GM23338 (cell line): ENCODE data around the gene PALM. TPM values are rescaled to one million over a fixed set of nuclear protein-coding genes. Genes with fewer than 3 reads are reported as not detected.

ENCODE experiments used
- ATAC-seq: fragments of 200-7000 bp; cut with Tn5 transposase; 3 replicates; pipeline ENCODE4 v1.9.1; 2020
- DNase-seq: peaks from one replicate; pipeline ENCODE4 v3.0.0-alpha.2; 2015; ENCODE audit warnings: low spot score
- H2AFZ ChIP-seq: fragments of 200-600 bp; sonication (generic); 2 replicates; pipeline ENCODE4 v1.8.0; 2016; ENCODE audit warnings: antibody characterized with exemption, mild to moderate bottlenecking, moderate library complexity
- H3F3A ChIP-seq: fragments of 200-600 bp; sonication (generic); replicated peaks from 2 replicates; pipeline ENCODE4 v1.8.0; 2017; ENCODE audit warnings: antibody characterized with exemption, mixed run types, low read depth
- H3K27ac ChIP-seq: fragments of 200-600 bp; sonication (generic); 2 replicates; pipeline ENCODE4 v1.6.1; 2016; ENCODE audit warnings: low read depth
- H3K27me3 ChIP-seq: fragments of 200-600 bp; sonication (generic); 2 replicates; pipeline ENCODE4 v1.8.0; 2016; ENCODE audit warnings: mild to moderate bottlenecking, mixed run types, moderate library complexity; ENCODE audit not compliant: insufficient read depth
- H3K36me3 ChIP-seq: fragments of 200-600 bp; sonication (generic); 2 replicates; pipeline ENCODE4 v1.8.0; 2016; ENCODE audit warnings: mild to moderate bottlenecking; ENCODE audit not compliant: insufficient read depth
- H3K4me1 ChIP-seq: fragments of 200-600 bp; sonication (generic); 2 replicates; pipeline ENCODE4 v1.8.0; 2016; ENCODE audit warnings: mild to moderate bottlenecking, moderate library complexity; ENCODE audit not compliant: insufficient read depth
- H3K4me2 ChIP-seq: fragments of 200-600 bp; sonication (generic); 2 replicates; pipeline ENCODE4 v1.7.1; 2017; ENCODE audit warnings: mixed run types
- H3K4me3 ChIP-seq: fragments of 200-600 bp; sonication (generic); 2 replicates; pipeline ENCODE4 v1.6.1; 2016; ENCODE audit warnings: mixed run types
- H3K79me2 ChIP-seq: fragments of 200-600 bp; sonication (generic); replicated peaks from 2 replicates; pipeline ENCODE4 v1.8.0; 2017; ENCODE audit warnings: mild to moderate bottlenecking; ENCODE audit not compliant: insufficient read depth
- H3K9me2 ChIP-seq: fragments of 200-600 bp; sonication (generic); 2 replicates; pipeline ENCODE4 v1.8.0; 2017; ENCODE audit not compliant: insufficient read depth
- H4K20me1 ChIP-seq: fragments of 200-600 bp; sonication (generic); replicated peaks from 2 replicates; pipeline ENCODE4 v1.8.0; 2017; ENCODE audit warnings: mild to moderate bottlenecking; ENCODE audit not compliant: insufficient read depth
- H3K27ac Mint-ChIP-seq: 2 replicates; pipeline ENCODE4 v1.8.0; 2020; ENCODE audit warnings: inconsistent platforms, mild to moderate bottlenecking, moderate library complexity, mixed read lengths
- H3K27me3 Mint-ChIP-seq: 3 replicates; pipeline ENCODE4 v1.8.0; 2022; ENCODE audit warnings: low read depth, mild to moderate bottlenecking, moderate library complexity, mixed read lengths, inconsistent platforms; ENCODE audit not compliant: insufficient read depth, poor library complexity
- H3K36me3 Mint-ChIP-seq: 3 replicates; pipeline ENCODE4 v1.8.0; 2021; ENCODE audit warnings: low read depth, mild to moderate bottlenecking, inconsistent platforms, moderate library complexity, mixed read lengths
- H3K4me1 Mint-ChIP-seq: 3 replicates; pipeline ENCODE4 v1.8.0; 2020; ENCODE audit warnings: mild to moderate bottlenecking, inconsistent platforms, mixed read lengths
- H3K4me3 Mint-ChIP-seq: 3 replicates; pipeline ENCODE4 v1.8.0; 2021; ENCODE audit warnings: moderate library complexity, mild to moderate bottlenecking, inconsistent platforms, mixed read lengths
- H3K9me3 Mint-ChIP-seq: 3 replicates; pipeline ENCODE4 v1.8.0; 2020; ENCODE audit warnings: moderate library complexity, mild to moderate bottlenecking, inconsistent platforms, mixed read lengths
- CREB1 ChIP-seq: fragments of 250-450 bp; sonication (Bioruptor Pico); IDR thresholded peaks from 2 replicates; pipeline ENCODE4 v1.5.0; 2020; ENCODE audit warnings: low read depth, mild to moderate bottlenecking, moderate library complexity
- ETS1 ChIP-seq: IDR thresholded peaks from 2 replicates; pipeline ENCODE4 v1.6.1; 2016; ENCODE audit warnings: antibody characterized with exemption
- NANOG ChIP-seq: IDR thresholded peaks from 2 replicates; pipeline ENCODE4 v1.6.1; 2016; ENCODE audit warnings: antibody characterized with exemption, borderline replicate concordance
- STAT1 ChIP-seq: IDR thresholded peaks from one replicate; pipeline ENCODE4 v1.6.1; 2016; ENCODE audit warnings: antibody characterized with exemption; ENCODE audit not compliant: unreplicated experiment
- ZNF331 ChIP-seq: fragments of 250-450 bp; sonication (Bioruptor Pico); IDR thresholded peaks from 2 replicates; pipeline ENCODE4 v1.5.0; 2020; ENCODE audit warnings: low read depth, mild to moderate bottlenecking, moderate library complexity
- polyA plus RNA-seq: library from polyadenylated mRNA; unstranded; fragments of >200 nt; fragmentation: Nextera tagmentation; extraction: Ambion mirVana; gene quantifications from 2 replicates; pipeline ENCODE4 v1.2.1, GENCODE V29; 2016
- total RNA-seq: library from RNA; depleted of rRNA; stranded (reverse); fragments of >200 nt; shearing (Covaris generic); gene quantifications from 2 replicates; pipeline ENCODE4 v1.2.3, GENCODE V29; 2014
- TF ChIP-seq, protein P1 (sequence below): fragments of 250-450 bp; sonication (Bioruptor Pico); IDR thresholded peaks from 2 replicates; pipeline ENCODE4 v1.5.0; 2020; ENCODE audit warnings: mild to moderate bottlenecking, moderate library complexity
- TF ChIP-seq, protein P2 (sequence below): IDR thresholded peaks from one replicate; pipeline ENCODE4 v1.6.1; 2018; ENCODE audit warnings: antibody characterized with exemption; ENCODE audit not compliant: unreplicated experiment

PALM gene
- total and polyA plus RNA-seq, 2 experiments from 2014 or later, result 3.8 to 26.1 TPM

DNA sequence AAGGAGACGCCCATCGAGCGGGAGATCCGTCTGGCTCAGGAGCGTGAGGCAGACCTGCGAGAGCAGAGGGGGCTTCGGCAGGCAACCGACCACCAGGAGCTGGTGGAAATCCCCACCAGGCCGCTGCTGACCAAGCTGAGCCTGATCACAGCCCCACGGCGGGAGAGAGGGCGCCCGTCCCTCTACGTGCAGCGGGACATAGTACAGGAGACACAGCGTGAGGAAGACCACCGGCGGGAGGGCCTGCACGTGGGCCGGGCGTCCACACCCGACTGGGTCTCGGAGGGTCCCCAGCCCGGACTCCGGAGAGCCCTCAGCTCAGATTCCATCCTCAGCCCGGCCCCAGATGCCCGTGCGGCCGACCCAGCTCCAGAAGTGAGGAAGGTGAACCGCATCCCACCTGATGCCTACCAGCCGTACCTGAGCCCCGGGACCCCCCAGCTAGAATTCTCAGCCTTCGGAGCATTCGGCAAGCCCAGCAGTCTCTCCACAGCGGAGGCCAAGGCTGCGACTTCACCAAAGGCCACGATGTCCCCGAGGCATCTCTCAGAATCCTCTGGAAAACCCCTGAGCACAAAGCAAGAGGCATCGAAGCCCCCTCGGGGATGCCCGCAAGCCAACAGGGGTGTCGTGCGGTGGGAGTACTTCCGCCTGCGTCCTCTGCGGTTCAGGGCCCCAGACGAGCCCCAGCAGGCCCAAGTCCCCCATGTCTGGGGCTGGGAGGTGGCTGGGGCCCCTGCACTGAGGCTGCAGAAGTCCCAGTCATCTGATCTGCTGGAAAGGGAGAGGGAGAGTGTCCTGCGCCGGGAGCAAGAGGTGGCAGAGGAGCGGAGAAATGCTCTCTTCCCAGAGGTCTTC lies 49.3 kb downstream of the PALM start:
- Mint-ChIP-seq H3K27ac (no peak overlapping the region), H3K36me3 (peaks cover 4% of the 10 kb centered on the region; the same call in 2 of the 3 replicates), H3K9me3 (peaks cover 32% of the 10 kb centered on the region), H3K27me3 (peaks cover 5% of the 10 kb centered on the region), H3K4me3 (no peak overlapping the region), H3K4me1 (no peaks in the 10 kb centered on the region; the same call in 2 of the 3 replicates)
- H3K9me2 ChIP-seq, result no peaks in the 10 kb centered on the region
- no peak for DNase-seq
- 0 out of 2 replicates have a peak, but pooled peaks cover 5% of the 10 kb centered on the region for H3F3A ChIP-seq
- ATAC-seq, result no peak
- H3K27me3 ChIP-seq, result no peaks in the 10 kb centered on the region
- no peak overlapping the region for H2AFZ ChIP-seq
- TF ChIP-seq STAT1, result no peak
- no peak for TF ChIP-seq ZNF331
- H3K36me3 ChIP-seq, result no peaks in the 10 kb centered on the region
- no peaks in the 10 kb centered on the region for H4K20me1 ChIP-seq
- no peak overlapping the region for H3K4me3 ChIP-seq
- no peaks in the 10 kb centered on the region for H3K4me1 ChIP-seq
- no peak overlapping the region for H3K27ac ChIP-seq
- no peak overlapping the region for H3K4me2 ChIP-seq
- no peaks in the 10 kb centered on the region for H3K79me2 ChIP-seq

DNA sequence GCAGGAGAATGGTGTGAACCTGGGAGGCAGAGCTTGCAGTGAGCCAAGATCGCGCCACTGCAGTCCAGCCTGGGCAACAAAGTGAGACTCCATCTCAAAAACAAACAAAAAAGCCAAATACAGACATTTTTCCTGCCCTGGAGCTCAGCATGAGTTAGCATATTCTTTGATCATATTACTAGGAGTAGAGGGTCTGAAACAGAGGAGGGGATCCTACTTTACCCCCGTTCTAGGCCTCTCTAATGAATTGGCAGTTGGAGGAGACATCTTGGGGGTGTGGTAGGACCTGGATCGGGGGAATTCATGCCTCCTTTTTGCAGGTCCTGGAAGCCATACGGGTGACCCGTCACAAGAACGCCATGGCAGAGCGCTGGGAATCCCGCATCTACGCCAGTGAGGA lies 54.4 kb downstream of the PALM start:
- Mint-ChIP-seq H3K27ac (no peak overlapping the region), H3K36me3 (peaks cover 4% of the 10 kb centered on the region; the same call in 2 of the 3 replicates), H3K9me3 (peaks cover 20% of the 10 kb centered on the region), H3K4me1 (no peaks in the 10 kb centered on the region; the same call in 2 of the 3 replicates), H3K4me3 (no peak overlapping the region), H3K27me3 (peaks cover 11% of the 10 kb centered on the region)
- Histone ChIP-seq H3K4me3 (no peak overlapping the region), H3K27ac (no peak overlapping the region), H3K4me2 (no peak overlapping the region), H3K36me3 (no peaks in the 10 kb centered on the region), H3K9me2 (no peaks in the 10 kb centered on the region), H3K79me2 (no peaks in the 10 kb centered on the region), H4K20me1 (no peaks in the 10 kb centered on the region), H3K27me3 (no peaks in the 10 kb centered on the region), H3K4me1 (no peaks in the 10 kb centered on the region), H3F3A (no peaks in the 10 kb centered on the region), H2AFZ (no peak overlapping the region)
- ATAC-seq (no peak), DNase-seq (no peak)
- no peak for TF ChIP-seq NANOG
- TF ChIP-seq, protein P1, sequence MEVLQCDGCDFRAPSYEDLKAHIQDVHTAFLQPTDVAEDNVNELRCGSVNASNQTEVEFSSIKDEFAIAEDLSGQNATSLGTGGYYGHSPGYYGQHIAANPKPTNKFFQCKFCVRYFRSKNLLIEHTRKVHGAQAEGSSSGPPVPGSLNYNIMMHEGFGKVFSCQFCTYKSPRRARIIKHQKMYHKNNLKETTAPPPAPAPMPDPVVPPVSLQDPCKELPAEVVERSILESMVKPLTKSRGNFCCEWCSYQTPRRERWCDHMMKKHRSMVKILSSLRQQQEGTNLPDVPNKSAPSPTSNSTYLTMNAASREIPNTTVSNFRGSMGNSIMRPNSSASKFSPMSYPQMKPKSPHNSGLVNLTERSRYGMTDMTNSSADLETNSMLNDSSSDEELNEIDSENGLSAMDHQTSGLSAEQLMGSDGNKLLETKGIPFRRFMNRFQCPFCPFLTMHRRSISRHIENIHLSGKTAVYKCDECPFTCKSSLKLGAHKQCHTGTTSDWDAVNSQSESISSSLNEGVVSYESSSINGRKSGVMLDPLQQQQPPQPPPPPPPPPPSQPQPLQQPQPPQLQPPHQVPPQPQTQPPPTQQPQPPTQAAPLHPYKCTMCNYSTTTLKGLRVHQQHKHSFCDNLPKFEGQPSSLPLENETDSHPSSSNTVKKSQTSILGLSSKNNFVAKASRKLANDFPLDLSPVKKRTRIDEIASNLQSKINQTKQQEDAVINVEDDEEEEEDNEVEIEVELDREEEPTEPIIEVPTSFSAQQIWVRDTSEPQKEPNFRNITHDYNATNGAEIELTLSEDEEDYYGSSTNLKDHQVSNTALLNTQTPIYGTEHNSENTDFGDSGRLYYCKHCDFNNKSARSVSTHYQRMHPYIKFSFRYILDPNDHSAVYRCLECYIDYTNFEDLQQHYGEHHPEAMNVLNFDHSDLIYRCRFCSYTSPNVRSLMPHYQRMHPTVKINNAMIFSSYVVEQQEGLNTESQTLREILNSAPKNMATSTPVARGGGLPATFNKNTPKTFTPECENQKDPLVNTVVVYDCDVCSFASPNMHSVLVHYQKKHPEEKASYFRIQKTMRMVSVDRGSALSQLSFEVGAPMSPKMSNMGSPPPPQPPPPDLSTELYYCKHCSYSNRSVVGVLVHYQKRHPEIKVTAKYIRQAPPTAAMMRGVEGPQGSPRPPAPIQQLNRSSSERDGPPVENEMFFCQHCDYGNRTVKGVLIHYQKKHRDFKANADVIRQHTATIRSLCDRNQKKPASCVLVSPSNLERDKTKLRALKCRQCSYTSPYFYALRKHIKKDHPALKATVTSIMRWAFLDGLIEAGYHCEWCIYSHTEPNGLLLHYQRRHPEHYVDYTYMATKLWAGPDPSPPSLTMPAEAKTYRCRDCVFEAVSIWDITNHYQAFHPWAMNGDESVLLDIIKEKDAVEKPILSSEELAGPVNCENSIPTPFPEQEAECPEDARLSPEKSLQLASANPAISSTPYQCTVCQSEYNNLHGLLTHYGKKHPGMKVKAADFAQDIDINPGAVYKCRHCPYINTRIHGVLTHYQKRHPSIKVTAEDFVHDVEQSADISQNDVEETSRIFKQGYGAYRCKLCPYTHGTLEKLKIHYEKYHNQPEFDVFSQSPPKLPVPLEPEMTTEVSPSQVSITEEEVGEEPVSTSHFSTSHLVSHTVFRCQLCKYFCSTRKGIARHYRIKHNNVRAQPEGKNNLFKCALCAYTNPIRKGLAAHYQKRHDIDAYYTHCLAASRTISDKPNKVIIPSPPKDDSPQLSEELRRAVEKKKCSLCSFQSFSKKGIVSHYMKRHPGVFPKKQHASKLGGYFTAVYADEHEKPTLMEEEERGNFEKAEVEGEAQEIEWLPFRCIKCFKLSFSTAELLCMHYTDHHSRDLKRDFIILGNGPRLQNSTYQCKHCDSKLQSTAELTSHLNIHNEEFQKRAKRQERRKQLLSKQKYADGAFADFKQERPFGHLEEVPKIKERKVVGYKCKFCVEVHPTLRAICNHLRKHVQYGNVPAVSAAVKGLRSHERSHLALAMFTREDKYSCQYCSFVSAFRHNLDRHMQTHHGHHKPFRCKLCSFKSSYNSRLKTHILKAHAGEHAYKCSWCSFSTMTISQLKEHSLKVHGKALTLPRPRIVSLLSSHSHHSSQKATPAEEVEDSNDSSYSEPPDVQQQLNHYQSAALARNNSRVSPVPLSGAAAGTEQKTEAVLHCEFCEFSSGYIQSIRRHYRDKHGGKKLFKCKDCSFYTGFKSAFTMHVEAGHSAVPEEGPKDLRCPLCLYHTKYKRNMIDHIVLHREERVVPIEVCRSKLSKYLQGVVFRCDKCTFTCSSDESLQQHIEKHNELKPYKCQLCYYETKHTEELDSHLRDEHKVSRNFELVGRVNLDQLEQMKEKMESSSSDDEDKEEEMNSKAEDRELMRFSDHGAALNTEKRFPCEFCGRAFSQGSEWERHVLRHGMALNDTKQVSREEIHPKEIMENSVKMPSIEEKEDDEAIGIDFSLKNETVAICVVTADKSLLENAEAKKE, result no peak
- TF ChIP-seq, protein P2, sequence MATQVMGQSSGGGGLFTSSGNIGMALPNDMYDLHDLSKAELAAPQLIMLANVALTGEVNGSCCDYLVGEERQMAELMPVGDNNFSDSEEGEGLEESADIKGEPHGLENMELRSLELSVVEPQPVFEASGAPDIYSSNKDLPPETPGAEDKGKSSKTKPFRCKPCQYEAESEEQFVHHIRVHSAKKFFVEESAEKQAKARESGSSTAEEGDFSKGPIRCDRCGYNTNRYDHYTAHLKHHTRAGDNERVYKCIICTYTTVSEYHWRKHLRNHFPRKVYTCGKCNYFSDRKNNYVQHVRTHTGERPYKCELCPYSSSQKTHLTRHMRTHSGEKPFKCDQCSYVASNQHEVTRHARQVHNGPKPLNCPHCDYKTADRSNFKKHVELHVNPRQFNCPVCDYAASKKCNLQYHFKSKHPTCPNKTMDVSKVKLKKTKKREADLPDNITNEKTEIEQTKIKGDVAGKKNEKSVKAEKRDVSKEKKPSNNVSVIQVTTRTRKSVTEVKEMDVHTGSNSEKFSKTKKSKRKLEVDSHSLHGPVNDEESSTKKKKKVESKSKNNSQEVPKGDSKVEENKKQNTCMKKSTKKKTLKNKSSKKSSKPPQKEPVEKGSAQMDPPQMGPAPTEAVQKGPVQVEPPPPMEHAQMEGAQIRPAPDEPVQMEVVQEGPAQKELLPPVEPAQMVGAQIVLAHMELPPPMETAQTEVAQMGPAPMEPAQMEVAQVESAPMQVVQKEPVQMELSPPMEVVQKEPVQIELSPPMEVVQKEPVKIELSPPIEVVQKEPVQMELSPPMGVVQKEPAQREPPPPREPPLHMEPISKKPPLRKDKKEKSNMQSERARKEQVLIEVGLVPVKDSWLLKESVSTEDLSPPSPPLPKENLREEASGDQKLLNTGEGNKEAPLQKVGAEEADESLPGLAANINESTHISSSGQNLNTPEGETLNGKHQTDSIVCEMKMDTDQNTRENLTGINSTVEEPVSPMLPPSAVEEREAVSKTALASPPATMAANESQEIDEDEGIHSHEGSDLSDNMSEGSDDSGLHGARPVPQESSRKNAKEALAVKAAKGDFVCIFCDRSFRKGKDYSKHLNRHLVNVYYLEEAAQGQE, result no peak
- TF ChIP-seq ETS1, result no peak
- no peak for TF ChIP-seq CREB1 (CRISPR knock-in tag)
